Endodermal cell (in vitro differentiated cells): ENCODE measurements around the gene HDAC5. TPM values are rescaled to one million over a fixed set of nuclear protein-coding genes. Genes with fewer than 3 reads are reported as not detected.
"Not testable (repeated sequence)": the region's sequence is repeated elsewhere in the genome, so short reads cannot be mapped to it uniquely, and the experiment has no call there.

Experiments used
- DNase-seq: peaks from one replicate; pipeline ENCODE4 v3.0.0-alpha.2; 2017
- H3K27ac ChIP-seq: 2 replicates; pipeline ENCODE4 v1.5.1; 2013; ENCODE audit warnings: mild to moderate bottlenecking, low read depth, low read length, moderate library complexity
- H3K27me3 ChIP-seq: 2 replicates; pipeline ENCODE4 v1.6.1; 2013; ENCODE audit warnings: mild to moderate bottlenecking, low read length, moderate library complexity; ENCODE audit not compliant: insufficient read depth, control insufficient read depth, poor library complexity, severe bottlenecking
- H3K36me3 ChIP-seq: 2 replicates; pipeline ENCODE4 v1.7.0; 2013; ENCODE audit warnings: mild to moderate bottlenecking, low read length, moderate library complexity; ENCODE audit not compliant: control insufficient read depth, insufficient read depth
- H3K4me1 ChIP-seq: one replicate; pipeline ENCODE4 v1.7.0; 2013; ENCODE audit warnings: low read length; ENCODE audit not compliant: control insufficient read depth, insufficient read depth
- H3K4me3 ChIP-seq: 2 replicates; pipeline ENCODE4 v1.5.1; 2013; ENCODE audit warnings: mild to moderate bottlenecking, low read length, moderate library complexity
- H3K9ac ChIP-seq: 2 replicates; pipeline ENCODE4 v1.6.1; 2013; ENCODE audit warnings: mild to moderate bottlenecking, low read length, moderate library complexity; ENCODE audit not compliant: poor library complexity, severe bottlenecking; ENCODE audit errors: extremely low read depth
- H3K9me3 ChIP-seq: 2 replicates; pipeline ENCODE4 v1.6.1; 2013; ENCODE audit warnings: mild to moderate bottlenecking, low read length, moderate library complexity; ENCODE audit not compliant: control insufficient read depth
- H3K27ac Mint-ChIP-seq: 2 replicates; pipeline ENCODE4 v1.8.0; 2020; ENCODE audit warnings: mixed read lengths
- H3K27me3 Mint-ChIP-seq: 2 replicates; pipeline ENCODE4 v1.8.0; 2021; ENCODE audit warnings: mild to moderate bottlenecking, mixed read lengths; ENCODE audit not compliant: insufficient read depth
- H3K36me3 Mint-ChIP-seq: 2 replicates; pipeline ENCODE4 v1.8.0; 2020; ENCODE audit warnings: low read depth, mixed read lengths
- H3K4me1 Mint-ChIP-seq: 2 replicates; pipeline ENCODE4 v1.8.0; 2020; ENCODE audit warnings: mixed read lengths
- H3K4me3 Mint-ChIP-seq: 2 replicates; pipeline ENCODE4 v1.8.0; 2020; ENCODE audit warnings: mild to moderate bottlenecking, moderate library complexity, mixed read lengths
- H3K9me3 Mint-ChIP-seq: 2 replicates; pipeline ENCODE4 v1.8.0; 2020; ENCODE audit warnings: mild to moderate bottlenecking, mixed read lengths
- CTCF ChIP-seq: fragments of 200-600 bp; sonication (generic); conservative IDR thresholded peaks from 2 replicates; pipeline ENCODE4 v1.5.0; 2021; ENCODE audit warnings: antibody characterized with exemption, mild to moderate bottlenecking
- WGBS, 2 experiments: methylation state at CpG; one replicate each; pipeline versions ENCODE4 v1.1.5 to v1.1.7; 2013; ENCODE audit warnings: missing lambda C conversion rate in 2 of 2, mixed read lengths in 1 of 2; ENCODE audit not compliant: insufficient coverage in 1 of 2, insufficient read length in 1 of 2; 5-methylcytosine and 5-hydroxymethylcytosine counted together
- total RNA-seq, 2 donors: library from RNA; stranded (reverse); fragmentation: NEBNext Ultra II Directional in 1 of 2; extraction: Animal tissue kit (Norgen Biotek cat#: 25700) in 1 of 2; gene quantifications; 2 replicates in 1 of 2; 3 replicates in 1 of 2; pipeline ENCODE4 v1.2.1, GENCODE V29; 2021

HDAC5 gene
- total RNA-seq, 2 donors from 2014 or later, result 36.9 to 64.6 TPM

- Mint-ChIP-seq H3K27me3 (no peaks in the 10 kb centered on the region), H3K27ac (peak overlapping the region; percentile 62), H3K9me3 (no peaks in the 10 kb centered on the region), H3K36me3 (peaks cover 15% of the 10 kb centered on the region), H3K4me1 (peaks cover 11% of the 10 kb centered on the region), H3K4me3 (no peak overlapping the region)
- no peak for TF ChIP-seq CTCF
- peak; percentile 70 for DNase-seq
- H3K4me1 ChIP-seq, result no peaks in the 10 kb centered on the region
- H3K4me3 ChIP-seq, result no peak overlapping the region
- H3K36me3 ChIP-seq, result peaks cover 19% of the 10 kb centered on the region
- no peaks in the 10 kb centered on the region for H3K9me3 ChIP-seq
- no peaks in the 10 kb centered on the region for H3K27me3 ChIP-seq
- 90 to 96% methylated on average over 12 to 16 of the region's 16 CpGs for WGBS, 2 experiments
- H3K27ac ChIP-seq, result no peak overlapping the region
- H3K9ac ChIP-seq, result no peak overlapping the region
Observed at GRCh38 chr17:44102849-44103622, 20.4 kb downstream of the HDAC5 start.

GRCh38 chr17:44101858-44102257 lies 21.6 kb downstream of the HDAC5 start:
- H3K4me3 Mint-ChIP-seq, H3K27me3 Mint-ChIP-seq, DNase-seq, H3K9me3 Mint-ChIP-seq, H3K27ac ChIP-seq, H3K9me3 ChIP-seq, H3K9ac ChIP-seq, H3K27me3 ChIP-seq, H3K4me1 ChIP-seq, H3K27ac Mint-ChIP-seq, H3K4me3 ChIP-seq: not testable (repeated sequence)
- H3K4me1 Mint-ChIP-seq, result peaks cover 11% of the 10 kb centered on the region
- H3K36me3 Mint-ChIP-seq, result peaks cover 11% of the 10 kb centered on the region
- WGBS, 2 experiments, result 88 to 89% methylated on average over 1 to 4 of the region's 6 CpGs
- peaks cover 19% of the 10 kb centered on the region for H3K36me3 ChIP-seq

GRCh38 chr17:44097110-44097958 lies 26.1 kb downstream of the HDAC5 start:
- Histone ChIP-seq H3K27me3 (no peaks in the 10 kb centered on the region), H3K9ac (no peak overlapping the region), H3K4me1 (peaks cover 5% of the 10 kb centered on the region), H3K27ac (peak overlapping the region; percentile 96), H3K9me3 (no peaks in the 10 kb centered on the region), H3K4me3 (no peak overlapping the region), H3K36me3 (peaks cover 10% of the 10 kb centered on the region)
- H3K36me3 Mint-ChIP-seq, result peaks cover 9% of the 10 kb centered on the region
- H3K27ac Mint-ChIP-seq, result peak overlapping the region; percentile 99
- H3K4me1 Mint-ChIP-seq, result peaks cover 4% of the 10 kb centered on the region
- H3K9me3 Mint-ChIP-seq, result no peaks in the 10 kb centered on the region
- no peak for TF ChIP-seq CTCF
- no peak for DNase-seq
- H3K27me3 Mint-ChIP-seq, result no peaks in the 10 kb centered on the region
- H3K4me3 Mint-ChIP-seq, result no peak overlapping the region
- 86 to 87% methylated on average over 11 to 13 of the region's 13 CpGs for WGBS, 2 experiments
